Suprapubic skin (tissue), 4 donors: ENCODE data around the gene CCDC191.

Experiments used
- EP300 ChIP-seq: sonication (generic); formaldehyde crosslinking; IDR thresholded peaks from one replicate; pipeline ENCODE4 v1.6.1; 2017; ENCODE audit warnings: antibody characterized with exemption
- POLR2A ChIP-seq, 2 donors: fragments of 450-650 bp; IDR thresholded peaks; one replicate each; pipeline ENCODE4 v1.6.1; 2017; ENCODE audit warnings: antibody characterized with exemption in 2 of 2, mild to moderate bottlenecking in 2 of 2, moderate library complexity in 2 of 2
- POLR2AphosphoS5 ChIP-seq, 3 donors: sonication (generic); formaldehyde crosslinking; IDR thresholded peaks; one replicate each; pipeline ENCODE4 v1.6.1; 2017; ENCODE audit warnings: antibody characterized with exemption in 3 of 3
- TF ChIP-seq, protein P1 (sequence below), 2 donors: fragments of 200-600 bp in 1 of 2; fragments of 450-650 bp in 1 of 2; sonication (generic) in 1 of 2; IDR thresholded peaks; one replicate each; pipeline ENCODE4 v1.5.1; 2016 to 2019; ENCODE audit warnings: antibody characterized with exemption in 2 of 2, mild to moderate bottlenecking in 1 of 2, moderate library complexity in 1 of 2

GRCh38 chr3:113946831-113947230 is 109.5 kb downstream of the CCDC191 start:
- TF ChIP-seq, protein P1, sequence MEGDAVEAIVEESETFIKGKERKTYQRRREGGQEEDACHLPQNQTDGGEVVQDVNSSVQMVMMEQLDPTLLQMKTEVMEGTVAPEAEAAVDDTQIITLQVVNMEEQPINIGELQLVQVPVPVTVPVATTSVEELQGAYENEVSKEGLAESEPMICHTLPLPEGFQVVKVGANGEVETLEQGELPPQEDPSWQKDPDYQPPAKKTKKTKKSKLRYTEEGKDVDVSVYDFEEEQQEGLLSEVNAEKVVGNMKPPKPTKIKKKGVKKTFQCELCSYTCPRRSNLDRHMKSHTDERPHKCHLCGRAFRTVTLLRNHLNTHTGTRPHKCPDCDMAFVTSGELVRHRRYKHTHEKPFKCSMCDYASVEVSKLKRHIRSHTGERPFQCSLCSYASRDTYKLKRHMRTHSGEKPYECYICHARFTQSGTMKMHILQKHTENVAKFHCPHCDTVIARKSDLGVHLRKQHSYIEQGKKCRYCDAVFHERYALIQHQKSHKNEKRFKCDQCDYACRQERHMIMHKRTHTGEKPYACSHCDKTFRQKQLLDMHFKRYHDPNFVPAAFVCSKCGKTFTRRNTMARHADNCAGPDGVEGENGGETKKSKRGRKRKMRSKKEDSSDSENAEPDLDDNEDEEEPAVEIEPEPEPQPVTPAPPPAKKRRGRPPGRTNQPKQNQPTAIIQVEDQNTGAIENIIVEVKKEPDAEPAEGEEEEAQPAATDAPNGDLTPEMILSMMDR (IDR thresholded peaks at IDR 0.05), result no peak
- TF ChIP-seq POLR2A (IDR thresholded peaks at IDR 0.05) (no peak), POLR2AphosphoS5 (IDR thresholded peaks at IDR 0.05) (no peak), EP300 (no peak)
